Measurements from ENCODE around the gene SYT15. TPM values are rescaled to one million over a fixed set of nuclear protein-coding genes. Genes with fewer than 3 reads are reported as not detected.
"Not testable (repeated sequence)": the region's sequence is repeated elsewhere in the genome, so short reads cannot be mapped to it uniquely, and the experiment has no call there.

Gene SYT15
- 1 to 10 TPM in 1 of 4 donors, under 1 TPM in 3; 0.18 to 4.1 (median 0.46) TPM for total RNA-seq

DNA sequence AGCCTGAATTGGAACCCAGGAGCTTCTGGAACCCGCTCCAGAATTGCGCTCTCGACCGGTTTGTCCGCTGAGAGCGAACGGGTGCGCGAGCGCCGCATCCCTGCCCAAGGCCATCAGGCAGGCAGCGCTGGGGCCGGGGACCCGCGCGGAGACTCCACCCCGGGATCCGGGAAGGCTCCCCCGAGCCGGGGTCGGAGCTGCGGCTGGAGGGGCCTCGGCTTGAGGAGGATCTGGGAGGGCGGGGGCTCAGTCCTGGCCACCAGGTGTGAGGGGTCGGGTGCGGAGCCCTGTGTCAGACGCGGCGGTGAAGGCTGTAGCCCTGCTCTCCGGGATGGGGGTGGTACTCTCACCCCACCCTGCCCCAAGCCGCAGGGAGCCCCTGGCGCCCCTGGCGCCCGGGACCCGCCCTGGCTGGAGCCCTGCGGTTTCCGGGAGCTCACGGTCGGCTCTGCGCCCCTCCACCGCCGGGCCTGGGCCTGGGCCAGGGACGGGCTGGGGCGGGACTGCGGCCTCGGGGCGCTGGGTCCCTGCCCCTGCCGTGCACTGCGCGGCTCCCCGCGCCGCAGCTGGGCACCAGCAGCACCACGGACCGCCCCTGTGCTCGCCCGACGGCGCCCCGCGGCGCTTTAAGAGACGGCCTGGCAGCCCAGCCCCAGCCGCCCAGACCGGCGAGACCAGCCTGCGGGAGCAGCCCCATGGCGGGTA is at the start of gene SYT15:
SYT15 (plus strand) TSS at position 655 of the 705 bp plus-strand sequence; CDS start at position 696, 41 bp downstream.
- H3K9me3 ChIP-seq, H3K27ac ChIP-seq, H3K4me1 ChIP-seq, DNase-seq, H3K36me3 ChIP-seq, H3K27me3 ChIP-seq, H3K4me3 ChIP-seq: not testable (repeated sequence)

DNA sequence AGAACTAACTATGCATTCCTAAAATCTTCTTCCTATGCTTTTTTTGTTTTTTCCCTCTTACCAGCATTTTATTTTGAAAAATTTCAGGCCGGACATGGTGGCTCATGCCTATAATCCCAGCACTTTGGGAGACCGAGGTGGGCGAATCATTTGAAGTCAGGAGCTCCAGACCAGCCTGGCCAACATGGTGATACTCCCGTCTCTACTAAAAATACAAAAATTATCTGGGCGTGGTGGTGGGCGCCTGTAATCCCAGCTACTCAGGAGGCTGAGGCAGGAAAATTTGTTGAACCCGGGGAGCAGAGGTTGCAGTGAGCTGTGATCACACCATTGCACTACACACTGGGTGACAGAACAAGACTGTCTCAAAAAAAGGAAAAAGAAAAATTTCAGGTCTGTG is 49.2 kb upstream of the SYT15 start:
- H3K9me3 ChIP-seq, H3K27me3 ChIP-seq, H3K4me3 ChIP-seq, H3K36me3 ChIP-seq, H3K4me1 ChIP-seq, H3K27ac ChIP-seq: not testable (repeated sequence)
- peak in 1 of 3 donors; percentile 21 for DNase-seq

DNA sequence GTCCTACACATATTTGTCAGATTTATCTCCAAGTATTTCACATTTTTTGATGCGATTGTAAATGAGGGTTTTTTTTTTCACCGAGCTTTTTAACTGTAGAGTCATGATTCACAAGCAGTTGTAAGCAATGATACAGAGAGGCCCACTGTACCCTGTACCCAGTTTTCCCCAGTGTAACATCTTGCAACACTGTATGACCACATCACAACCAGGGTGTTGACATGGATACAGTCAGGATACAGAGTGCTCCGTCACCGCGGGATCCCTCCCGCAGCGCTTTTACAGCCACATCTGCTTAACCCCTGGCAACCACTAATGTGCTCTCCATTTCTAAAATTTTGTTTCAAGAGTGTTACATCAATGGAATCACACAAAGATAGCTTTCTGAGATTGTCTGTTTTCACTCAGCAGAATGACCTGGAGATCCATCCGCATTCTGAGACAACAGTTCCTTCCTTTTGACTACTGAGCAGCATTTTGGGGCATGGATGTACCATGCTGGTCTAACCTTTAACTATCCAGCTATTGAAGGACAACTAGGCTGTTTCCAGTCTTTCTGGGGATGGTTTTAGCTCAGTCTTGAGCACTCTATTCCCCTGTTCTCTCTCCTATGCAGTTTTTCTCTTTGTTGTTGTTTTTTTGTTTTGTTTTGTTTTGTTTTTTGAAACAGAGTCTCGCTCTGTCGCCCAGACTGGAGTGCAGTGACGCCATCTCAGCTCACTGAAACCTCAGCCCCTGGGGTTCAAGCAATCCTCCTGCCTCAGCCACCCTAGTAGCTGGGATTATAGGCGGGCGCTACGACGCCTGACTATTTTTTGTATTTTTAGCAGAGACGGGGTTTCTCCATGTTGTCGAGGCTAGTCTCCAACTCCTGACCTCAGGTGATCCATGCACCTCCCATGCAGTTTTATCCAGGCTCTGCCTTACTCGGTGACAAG is 48.4 kb upstream of the SYT15 start:
- peak in 2 of 3 donors; percentile 33 to 42 for DNase-seq
- H3K27me3 ChIP-seq: no peaks in the 10 kb centered on the region
- H3K27ac ChIP-seq: no peak overlapping the region
- no peaks in the 10 kb centered on the region for H3K36me3 ChIP-seq
- H3K4me1 ChIP-seq: no peaks in the 10 kb centered on the region
- H3K4me3 ChIP-seq: no peak overlapping the region
- no peak for TF ChIP-seq POLR2A (IDR thresholded peaks at IDR 0.05)
- TF ChIP-seq, protein P1, sequence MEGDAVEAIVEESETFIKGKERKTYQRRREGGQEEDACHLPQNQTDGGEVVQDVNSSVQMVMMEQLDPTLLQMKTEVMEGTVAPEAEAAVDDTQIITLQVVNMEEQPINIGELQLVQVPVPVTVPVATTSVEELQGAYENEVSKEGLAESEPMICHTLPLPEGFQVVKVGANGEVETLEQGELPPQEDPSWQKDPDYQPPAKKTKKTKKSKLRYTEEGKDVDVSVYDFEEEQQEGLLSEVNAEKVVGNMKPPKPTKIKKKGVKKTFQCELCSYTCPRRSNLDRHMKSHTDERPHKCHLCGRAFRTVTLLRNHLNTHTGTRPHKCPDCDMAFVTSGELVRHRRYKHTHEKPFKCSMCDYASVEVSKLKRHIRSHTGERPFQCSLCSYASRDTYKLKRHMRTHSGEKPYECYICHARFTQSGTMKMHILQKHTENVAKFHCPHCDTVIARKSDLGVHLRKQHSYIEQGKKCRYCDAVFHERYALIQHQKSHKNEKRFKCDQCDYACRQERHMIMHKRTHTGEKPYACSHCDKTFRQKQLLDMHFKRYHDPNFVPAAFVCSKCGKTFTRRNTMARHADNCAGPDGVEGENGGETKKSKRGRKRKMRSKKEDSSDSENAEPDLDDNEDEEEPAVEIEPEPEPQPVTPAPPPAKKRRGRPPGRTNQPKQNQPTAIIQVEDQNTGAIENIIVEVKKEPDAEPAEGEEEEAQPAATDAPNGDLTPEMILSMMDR (IDR thresholded peaks at IDR 0.05): no peak
- no peaks in the 10 kb centered on the region for H3K9me3 ChIP-seq

DNA sequence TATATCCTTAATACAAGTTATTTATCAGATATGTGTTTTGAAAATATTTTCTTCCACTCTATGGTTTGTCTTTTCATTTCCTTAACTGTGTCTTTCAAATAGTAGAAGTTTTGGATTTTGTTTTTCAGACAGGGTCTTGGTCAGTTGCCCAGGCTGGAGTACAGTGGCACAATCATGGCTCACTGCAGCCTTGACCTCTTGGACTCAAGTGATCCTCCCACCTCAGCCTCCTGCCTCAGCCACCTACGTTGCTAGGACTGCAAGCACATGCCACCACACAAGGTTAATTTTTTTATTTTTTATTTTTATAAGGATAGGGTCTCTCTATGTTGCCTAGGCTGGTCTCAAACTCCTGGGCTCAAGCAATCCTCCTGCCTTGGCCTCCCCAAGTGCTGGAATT is 46.7 kb upstream of the SYT15 start:
- H3K27ac ChIP-seq, H3K4me3 ChIP-seq, H3K4me1 ChIP-seq, H3K27me3 ChIP-seq, H3K9me3 ChIP-seq, H3K36me3 ChIP-seq: not testable (repeated sequence)
- peak in 1 of 3 donors; percentile 45 for DNase-seq

DNA sequence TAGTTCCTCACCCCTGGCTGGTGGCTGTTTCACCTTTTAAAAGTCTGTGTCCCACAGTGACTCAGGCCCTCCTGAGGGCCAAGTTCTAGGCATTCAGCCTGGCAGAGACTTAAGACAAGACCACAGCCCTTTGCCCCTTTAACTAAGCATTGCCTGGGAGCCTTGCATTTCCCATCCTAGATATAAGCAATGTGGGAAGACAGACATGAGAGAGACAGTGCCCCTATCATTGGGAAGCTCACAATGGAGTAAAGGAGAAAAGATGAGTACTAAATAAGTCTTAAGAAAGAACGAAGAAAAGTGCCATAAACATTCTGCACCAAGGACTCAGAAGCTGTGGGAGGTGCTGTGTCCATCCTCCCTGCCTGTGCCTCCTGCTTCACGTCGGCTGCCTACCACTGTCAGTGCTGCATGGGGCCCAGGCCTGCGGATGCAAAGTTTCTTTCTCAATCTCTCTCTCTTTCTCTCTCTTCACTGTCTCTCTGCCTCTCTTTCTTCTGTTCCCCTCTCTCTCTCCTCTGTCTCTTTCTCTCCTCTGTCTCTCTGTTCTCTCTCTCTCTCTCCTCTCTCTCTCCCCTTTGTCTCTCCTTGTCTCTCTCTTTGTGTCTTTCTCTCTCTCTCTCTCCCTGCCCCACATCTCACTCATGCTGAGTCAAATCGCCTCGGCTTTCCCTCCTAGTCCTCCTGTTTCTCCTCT is 44.0 kb upstream of the SYT15 start:
- H3K4me3 ChIP-seq: no peak overlapping the region
- TF ChIP-seq, protein P1 (IDR thresholded peaks at IDR 0.05): no peak
- TF ChIP-seq POLR2A (IDR thresholded peaks at IDR 0.05): no peak
- H3K9me3 ChIP-seq: no peaks in the 10 kb centered on the region
- peaks cover 0 to 7% (median 0%) of the 10 kb centered on the region in 4 donors for H3K4me1 ChIP-seq
- DNase-seq: peak in 1 of 3 donors; percentile 46
- no peaks in the 10 kb centered on the region for H3K27me3 ChIP-seq
- no peak overlapping the region for H3K27ac ChIP-seq
- H3K36me3 ChIP-seq: no peaks in the 10 kb centered on the region

DNA sequence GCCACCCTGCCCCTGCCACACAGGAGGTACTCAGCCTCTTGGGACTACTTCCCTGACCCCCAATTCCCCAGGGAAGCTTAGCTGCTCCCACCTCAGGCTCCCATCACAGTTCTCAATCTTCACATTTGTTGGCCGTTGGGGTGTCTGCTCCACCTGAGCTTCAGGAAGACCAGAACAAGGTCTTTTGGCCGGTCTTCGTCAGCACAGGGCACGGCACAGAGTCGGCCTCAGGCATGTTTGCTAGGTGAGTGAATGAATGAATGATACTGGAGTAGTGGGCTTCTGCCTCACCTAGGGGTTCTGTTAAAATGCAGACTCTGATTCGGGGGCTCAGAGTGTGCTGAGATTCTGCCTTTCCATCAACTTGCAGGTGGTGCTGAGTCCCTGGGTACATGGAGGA is 42.8 kb upstream of the SYT15 start:
- peak in 2 of 3 donors; percentile 40 to 50 for DNase-seq
- Histone ChIP-seq H3K9me3 (no peaks in the 10 kb centered on the region), H3K36me3 (no peaks in the 10 kb centered on the region), H3K27ac (no peak overlapping the region), H3K4me1 (peaks cover 0 to 15% (median 3%) of the 10 kb centered on the region in 4 donors), H3K4me3 (no peak overlapping the region), H3K27me3 (no peaks in the 10 kb centered on the region)
- TF ChIP-seq, protein P1 (IDR thresholded peaks at IDR 0.05): no peak
- TF ChIP-seq POLR2A (IDR thresholded peaks at IDR 0.05): no peak

Data from Peyer's patch (tissue), 4 donors.